ENCODE results near the gene UBE2R2. TPM values are rescaled to one million over a fixed set of nuclear protein-coding genes. Genes with fewer than 3 reads are reported as not detected.
"Not testable (repeated sequence)": the region's sequence is repeated elsewhere in the genome, so short reads cannot be mapped to it uniquely, and the experiment has no call there.

UBE2R2 gene
- polyA plus RNA-seq, 3 donors from 2014 or later = 13.9 to 21.9 (median 18.0) TPM

DNA sequence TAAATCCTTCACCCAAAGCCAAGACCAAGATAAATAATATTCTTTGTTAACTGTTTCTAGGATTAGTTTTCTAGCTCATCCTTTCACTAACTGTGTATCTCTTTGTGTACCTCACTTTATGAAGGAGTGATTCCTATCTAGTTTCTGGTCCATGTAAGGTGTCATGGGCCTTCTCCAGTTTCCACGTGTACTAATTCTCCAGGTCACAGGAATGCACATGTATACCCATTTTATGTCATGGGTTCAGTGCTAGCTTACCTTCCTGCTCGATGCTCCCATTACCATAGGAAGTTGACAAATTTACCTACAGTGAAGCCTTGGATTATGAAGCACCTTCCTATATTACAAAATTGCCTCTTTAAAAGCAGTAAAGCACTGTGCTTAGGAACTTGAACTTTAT is 27.5 kb upstream of the UBE2R2 start:
- not testable (repeated sequence) for H3K27ac Mint-ChIP-seq; DNase-seq; H3K9me3 Mint-ChIP-seq; H3K36me3 Mint-ChIP-seq; H3K4me1 Mint-ChIP-seq; H3K27me3 Mint-ChIP-seq (ENCODE audit: low read depth in 3 of 3); H3K4me3 Mint-ChIP-seq

DNA sequence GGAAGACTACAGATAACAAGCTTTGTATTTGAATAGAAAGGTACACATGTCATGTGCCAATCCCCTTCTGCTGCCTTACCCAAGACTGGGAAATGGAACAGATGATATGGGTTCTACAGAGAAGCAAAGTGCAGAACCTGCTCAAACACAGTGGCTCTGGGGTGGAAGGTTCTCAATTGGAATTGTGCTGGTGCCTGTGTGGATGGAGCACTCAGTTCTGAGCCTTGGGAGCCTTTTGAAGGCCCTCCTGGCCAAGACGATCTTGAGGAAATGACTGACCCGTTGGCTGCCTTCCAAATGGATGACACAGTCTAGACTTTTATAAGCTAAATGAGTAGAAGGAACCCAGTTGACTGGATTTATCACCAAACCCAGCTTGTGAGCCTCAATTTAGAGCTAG is 25.8 kb upstream of the UBE2R2 start:
- Mint-ChIP-seq H3K9me3 (no peaks in the 10 kb centered on the region), H3K27me3 (ENCODE audit: low read depth in 3 of 3) (peaks cover 2 to 6% (median 5%) of the 10 kb centered on the region in 3 donors), H3K4me3 (no peak overlapping the region), H3K4me1 (no peaks in the 10 kb centered on the region), H3K36me3 (no peaks in the 10 kb centered on the region), H3K27ac (no peak overlapping the region)
- DNase-seq = no peak

DNA sequence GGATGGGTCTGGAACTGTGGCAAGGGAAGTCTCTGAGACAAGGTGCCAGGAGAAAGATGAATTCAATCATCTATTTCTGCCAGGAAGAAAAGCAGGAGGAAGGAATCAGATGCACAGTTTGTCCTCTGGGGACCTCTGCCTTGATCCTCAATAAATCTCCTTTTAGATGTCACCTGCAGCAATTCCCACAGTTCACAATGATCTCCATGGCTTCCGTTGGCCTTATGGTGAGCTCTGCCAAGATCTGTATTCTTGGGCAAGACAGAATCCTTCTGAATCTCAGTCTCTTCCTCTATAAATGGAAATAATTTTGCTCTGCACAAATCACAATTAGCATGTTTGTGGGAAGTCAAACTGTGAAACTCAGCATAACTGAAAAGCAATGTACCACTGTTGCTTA is 23.5 kb upstream of the UBE2R2 start:
- not testable (repeated sequence) for H3K27ac Mint-ChIP-seq; DNase-seq; H3K4me3 Mint-ChIP-seq; H3K4me1 Mint-ChIP-seq; H3K36me3 Mint-ChIP-seq; H3K9me3 Mint-ChIP-seq; H3K27me3 Mint-ChIP-seq (ENCODE audit: low read depth in 3 of 3)

DNA sequence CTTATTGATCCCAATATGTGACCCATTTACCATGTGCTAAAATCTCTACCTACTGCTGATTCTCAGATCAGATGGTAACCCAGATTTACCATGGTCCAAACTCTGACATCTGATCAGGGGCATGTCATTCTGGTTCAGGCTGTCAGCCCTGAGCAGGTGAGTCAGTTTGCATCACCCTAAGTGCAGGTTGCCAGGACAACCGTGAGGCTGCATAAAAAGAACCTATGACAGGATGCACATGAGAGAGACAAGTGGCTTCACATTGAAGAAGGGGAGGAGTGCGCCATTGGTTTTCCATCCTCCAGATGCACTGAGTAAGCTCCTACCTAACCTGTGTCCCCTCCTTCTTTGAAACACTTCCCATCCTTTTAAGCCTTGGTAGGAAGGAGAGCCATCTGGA is 22.4 kb upstream of the UBE2R2 start:
- DNase-seq = no peak
- no peaks in the 10 kb centered on the region for H3K9me3 Mint-ChIP-seq
- H3K4me3 Mint-ChIP-seq = no peak overlapping the region
- no peaks in the 10 kb centered on the region for H3K36me3 Mint-ChIP-seq
- H3K27ac Mint-ChIP-seq = no peak overlapping the region
- H3K4me1 Mint-ChIP-seq = no peaks in the 10 kb centered on the region
- peaks cover 4 to 7% (median 4%) of the 10 kb centered on the region in 3 donors for H3K27me3 Mint-ChIP-seq (ENCODE audit: low read depth in 3 of 3)

DNA sequence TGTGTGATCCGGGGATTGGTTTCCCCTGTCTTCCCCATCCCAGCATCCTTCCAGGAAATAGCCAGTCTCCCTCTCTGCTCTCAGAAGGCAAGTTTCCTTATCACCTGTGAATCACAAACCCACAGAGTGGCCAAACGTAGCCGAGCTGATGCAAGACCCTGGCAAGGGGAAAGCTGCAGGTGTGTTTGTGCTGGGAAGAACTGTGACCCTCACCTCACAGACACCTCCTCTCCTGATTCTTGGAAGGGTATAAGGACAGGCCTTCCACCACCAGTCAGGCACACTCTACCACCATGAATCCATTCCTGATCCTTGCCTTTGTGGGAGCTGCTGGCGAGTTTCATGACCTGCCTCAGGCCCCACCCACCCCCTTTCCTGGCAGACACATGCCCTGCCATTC is 21.7 kb upstream of the UBE2R2 start, which contains the start of gene PRSS3:
PRSS3 (plus strand) TSS at position 281 of the 400 bp plus-strand sequence; CDS start at position 294, 13 bp downstream.
- no peaks in the 10 kb centered on the region for H3K9me3 Mint-ChIP-seq
- no peaks in the 10 kb centered on the region for H3K36me3 Mint-ChIP-seq
- no peaks in the 10 kb centered on the region for H3K4me1 Mint-ChIP-seq
- no peak within 1 kb of the TSS for H3K4me3 Mint-ChIP-seq
- peaks cover 4 to 7% (median 4%) of the 10 kb centered on the region in 3 donors for H3K27me3 Mint-ChIP-seq (ENCODE audit: low read depth in 3 of 3)
- no peak for DNase-seq
- H3K27ac Mint-ChIP-seq = no peak within 1 kb of the TSS

DNA sequence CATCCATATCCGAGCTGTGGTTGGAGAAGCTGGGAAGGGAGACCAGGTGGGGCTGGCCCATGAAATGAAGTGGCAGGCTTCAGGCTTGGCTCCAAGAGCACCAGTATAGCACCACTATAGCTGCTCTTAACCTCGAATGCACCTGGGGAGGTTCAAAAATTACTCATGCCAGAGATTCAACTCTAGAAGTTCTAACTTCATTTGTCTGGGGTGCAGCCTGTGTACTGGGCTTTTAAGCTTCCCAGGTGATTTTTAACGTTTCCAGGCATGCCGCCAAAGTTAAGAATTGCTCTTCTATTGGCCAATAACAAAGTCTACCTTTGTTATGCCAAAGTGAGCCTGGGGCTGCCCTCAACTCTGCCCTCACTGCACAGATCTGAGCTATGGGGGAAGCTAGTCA is 21.1 kb upstream of the UBE2R2 start:
- Mint-ChIP-seq H3K4me1 (no peaks in the 10 kb centered on the region), H3K27me3 (ENCODE audit: low read depth in 3 of 3) (peaks cover 4 to 7% (median 4%) of the 10 kb centered on the region in 3 donors), H3K4me3 (no peak overlapping the region), H3K36me3 (no peaks in the 10 kb centered on the region), H3K27ac (no peak overlapping the region), H3K9me3 (no peaks in the 10 kb centered on the region)
- no peak for DNase-seq

DNA sequence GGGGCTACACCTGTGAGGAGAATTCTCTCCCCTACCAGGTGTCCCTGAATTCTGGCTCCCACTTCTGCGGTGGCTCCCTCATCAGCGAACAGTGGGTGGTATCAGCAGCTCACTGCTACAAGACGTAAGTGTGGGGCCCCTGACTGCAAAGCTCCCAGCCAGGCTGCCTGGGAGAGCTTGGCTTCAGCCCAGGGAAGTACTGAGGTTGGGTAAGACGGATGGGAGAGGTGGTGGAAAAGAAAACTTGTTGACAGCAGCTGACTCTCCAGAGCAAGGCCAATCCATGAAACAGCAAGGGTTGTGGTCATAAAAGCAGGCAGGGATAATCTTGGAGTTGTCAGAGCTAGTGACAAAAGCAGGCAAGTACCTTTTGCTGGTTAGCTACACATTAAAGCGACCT is 20.3 kb upstream of the UBE2R2 start:
- H3K27ac Mint-ChIP-seq; H3K9me3 Mint-ChIP-seq; H3K36me3 Mint-ChIP-seq; H3K4me1 Mint-ChIP-seq; DNase-seq; H3K4me3 Mint-ChIP-seq; H3K27me3 Mint-ChIP-seq (ENCODE audit: low read depth in 3 of 3): not testable (repeated sequence)

DNA sequence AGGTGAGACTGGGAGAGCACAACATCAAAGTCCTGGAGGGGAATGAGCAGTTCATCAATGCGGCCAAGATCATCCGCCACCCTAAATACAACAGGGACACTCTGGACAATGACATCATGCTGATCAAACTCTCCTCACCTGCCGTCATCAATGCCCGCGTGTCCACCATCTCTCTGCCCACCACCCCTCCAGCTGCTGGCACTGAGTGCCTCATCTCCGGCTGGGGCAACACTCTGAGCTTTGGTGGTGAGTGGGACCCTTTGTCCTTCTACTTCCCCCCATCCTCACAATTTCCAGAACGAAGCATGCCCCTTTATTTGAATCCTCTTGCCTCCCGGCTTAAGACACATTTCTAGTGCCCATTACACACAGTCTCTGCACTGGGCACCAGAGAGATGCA is 19.1 kb upstream of the UBE2R2 start:
- peaks cover 4 to 7% (median 4%) of the 10 kb centered on the region in 3 donors for H3K27me3 Mint-ChIP-seq (ENCODE audit: low read depth in 3 of 3)
- H3K36me3 Mint-ChIP-seq = no peaks in the 10 kb centered on the region
- H3K27ac Mint-ChIP-seq = no peak overlapping the region
- no peaks in the 10 kb centered on the region for H3K4me1 Mint-ChIP-seq
- H3K4me3 Mint-ChIP-seq = no peak overlapping the region
- H3K9me3 Mint-ChIP-seq = no peaks in the 10 kb centered on the region
- DNase-seq = no peak

DNA sequence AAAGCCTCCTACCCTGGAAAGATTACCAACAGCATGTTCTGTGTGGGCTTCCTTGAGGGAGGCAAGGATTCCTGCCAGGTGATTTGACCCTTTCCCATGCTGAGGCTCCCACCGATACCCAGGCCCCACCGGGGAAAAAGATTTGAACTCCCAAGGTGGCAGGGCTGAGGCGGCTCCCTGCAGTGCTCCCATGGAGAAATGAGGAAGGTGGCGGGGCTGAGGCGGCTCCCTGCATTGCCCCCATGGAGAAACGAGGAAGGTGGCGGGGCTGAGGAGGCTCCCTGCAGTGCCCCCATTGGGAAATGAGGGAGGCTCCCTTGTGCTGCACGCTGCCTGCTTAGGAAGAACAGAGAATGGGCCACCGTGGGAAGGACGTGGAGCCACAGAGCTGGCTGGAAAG is 18.4 kb upstream of the UBE2R2 start:
- Mint-ChIP-seq H3K9me3 (no peaks in the 10 kb centered on the region), H3K4me1 (no peaks in the 10 kb centered on the region), H3K27me3 (ENCODE audit: low read depth in 3 of 3) (peaks cover 4 to 7% (median 6%) of the 10 kb centered on the region in 3 donors), H3K36me3 (no peaks in the 10 kb centered on the region), H3K27ac (no peak overlapping the region), H3K4me3 (no peak overlapping the region)
- DNase-seq = no peak

DNA sequence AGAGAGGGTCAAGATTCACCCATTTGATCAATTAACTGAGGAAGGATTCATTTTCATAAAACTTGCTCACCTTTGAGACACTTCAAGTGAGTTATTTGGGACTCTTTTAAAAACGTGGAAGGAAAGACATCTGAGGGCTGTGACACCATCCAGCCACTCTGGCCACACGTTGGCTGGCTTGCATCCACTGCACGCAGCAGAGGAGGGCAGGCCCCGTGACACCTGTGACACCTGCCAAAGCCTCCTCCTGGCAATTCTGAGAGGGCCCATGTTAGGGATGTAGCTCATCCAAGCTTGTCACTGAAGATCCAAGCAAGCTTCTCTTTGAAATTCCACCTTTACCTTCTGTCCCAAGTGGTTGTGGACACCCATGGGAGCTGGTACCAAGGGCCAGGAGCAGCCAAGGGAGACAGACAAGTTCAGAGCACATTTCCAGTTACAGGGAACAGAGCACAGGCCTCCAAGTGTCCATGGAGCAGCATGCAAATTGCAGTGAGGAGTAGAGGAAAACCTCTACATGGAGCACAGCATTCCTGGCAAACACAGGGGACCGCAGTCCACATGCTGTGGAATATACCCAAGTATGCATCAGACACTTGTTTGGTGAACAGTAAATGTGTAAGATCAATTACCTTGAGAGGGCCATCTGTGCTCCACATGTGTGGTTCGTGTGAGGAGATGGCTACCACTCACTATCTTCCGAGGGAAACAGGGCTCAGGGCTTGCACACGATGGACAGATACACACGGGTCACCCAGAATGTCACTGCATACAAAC is 16.8 kb upstream of the UBE2R2 start:
- no peaks in the 10 kb centered on the region for H3K4me1 Mint-ChIP-seq
- DNase-seq = no peak
- H3K4me3 Mint-ChIP-seq = no peak overlapping the region
- H3K9me3 Mint-ChIP-seq = no peaks in the 10 kb centered on the region
- H3K27ac Mint-ChIP-seq = no peak overlapping the region
- peaks cover 1 to 10% (median 6%) of the 10 kb centered on the region in 3 donors for H3K27me3 Mint-ChIP-seq (ENCODE audit: low read depth in 3 of 3)
- no peaks in the 10 kb centered on the region for H3K36me3 Mint-ChIP-seq

DNA sequence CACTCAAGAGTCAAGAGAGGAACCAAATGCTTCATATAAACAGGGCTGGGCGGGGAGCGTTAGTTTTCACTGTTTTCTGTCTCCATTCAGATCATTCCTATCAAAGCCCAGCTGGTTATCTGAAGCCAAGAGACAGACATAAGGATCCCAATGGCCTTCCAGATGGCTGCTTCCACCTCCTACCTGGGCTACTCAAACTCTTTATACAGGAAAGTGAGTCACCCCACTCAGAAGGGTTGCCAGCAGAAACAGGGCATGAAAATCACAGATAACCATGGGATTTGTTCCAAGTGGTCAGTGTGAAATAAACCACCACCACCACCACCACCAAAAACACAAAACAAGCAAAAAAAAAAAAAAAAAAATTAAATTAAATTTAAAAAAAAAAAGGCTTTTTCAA is 16.1 kb upstream of the UBE2R2 start:
- Mint-ChIP-seq H3K36me3 (no peaks in the 10 kb centered on the region), H3K4me3 (no peak overlapping the region), H3K27ac (no peak overlapping the region), H3K27me3 (ENCODE audit: low read depth in 3 of 3) (peaks cover 1 to 10% (median 6%) of the 10 kb centered on the region in 3 donors), H3K4me1 (no peaks in the 10 kb centered on the region), H3K9me3 (no peaks in the 10 kb centered on the region)
- DNase-seq = no peak

DNA sequence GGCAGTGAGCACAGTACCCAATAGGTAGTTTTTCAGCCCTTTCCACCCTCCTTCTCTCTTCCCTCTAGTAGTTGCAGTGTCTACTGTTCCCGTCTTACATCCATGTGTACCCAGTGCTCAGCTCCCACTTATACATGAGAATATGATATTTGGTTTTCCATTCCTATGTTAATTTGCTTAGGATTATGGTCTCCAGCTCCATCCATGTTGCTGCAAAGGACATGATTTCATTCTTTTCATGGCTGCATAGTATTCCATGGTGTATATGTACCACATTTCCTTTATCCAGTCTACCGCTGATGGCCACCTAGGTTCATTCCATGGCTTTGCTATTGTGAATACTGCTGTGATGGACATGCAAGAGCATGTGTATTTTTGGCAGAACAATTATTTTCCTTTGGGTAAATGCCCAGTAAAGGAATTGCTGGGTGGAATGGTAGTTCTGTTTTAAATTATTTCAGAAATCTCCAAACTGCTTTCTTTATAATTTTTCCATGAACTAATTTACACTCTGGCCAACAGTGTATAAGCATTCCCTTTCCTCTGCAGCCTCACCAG is 14.9 kb upstream of the UBE2R2 start:
- not testable (repeated sequence) for H3K4me3 Mint-ChIP-seq, H3K9me3 Mint-ChIP-seq, H3K27ac Mint-ChIP-seq, H3K36me3 Mint-ChIP-seq, H3K4me1 Mint-ChIP-seq, DNase-seq
- peaks cover 0 to 10% (median 6%) of the 10 kb centered on the region in 3 donors for H3K27me3 Mint-ChIP-seq (ENCODE audit: low read depth in 3 of 3)

DNA sequence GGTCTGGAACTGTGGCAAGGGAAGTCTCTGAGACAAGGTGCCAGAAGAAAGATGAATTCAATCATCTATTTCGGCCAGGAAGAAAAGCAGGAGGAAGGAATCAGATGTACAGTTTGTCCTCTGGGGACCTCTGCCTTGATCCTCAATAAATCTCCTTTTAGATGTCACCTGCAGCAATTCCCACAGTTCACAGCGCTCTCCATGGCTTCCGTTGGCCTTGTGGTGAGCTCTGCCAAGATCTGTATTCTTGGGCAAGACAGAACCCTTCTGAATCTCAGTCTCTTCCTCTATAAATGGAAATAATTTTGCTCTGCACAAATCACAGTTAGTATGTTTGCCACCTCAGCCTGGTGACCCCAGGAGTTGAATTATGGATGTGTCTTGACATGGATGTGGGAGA is 12.8 kb upstream of the UBE2R2 start:
- H3K27ac Mint-ChIP-seq, H3K9me3 Mint-ChIP-seq, H3K4me1 Mint-ChIP-seq: not testable (repeated sequence)

DNA sequence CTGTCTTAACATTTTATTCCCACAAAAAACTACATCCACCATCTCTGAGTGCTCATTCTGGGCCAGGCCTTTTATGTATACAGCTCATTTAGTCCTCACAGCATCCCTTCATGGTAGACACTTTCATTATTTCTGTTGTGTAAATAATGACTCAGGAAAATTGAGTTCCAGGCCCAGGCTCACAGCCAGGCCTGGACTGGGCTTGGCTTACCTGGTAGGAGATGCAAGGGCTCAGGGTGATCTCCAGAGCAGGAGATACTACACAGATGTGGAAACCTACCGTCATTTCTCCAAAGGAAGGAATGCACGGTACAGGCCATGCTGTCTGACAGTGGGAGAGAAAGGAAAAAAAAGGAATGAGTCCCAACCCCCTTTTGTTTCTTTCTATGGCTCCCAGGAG is 9.8 kb upstream of the UBE2R2 start:
- not testable (repeated sequence) for H3K9me3 Mint-ChIP-seq; H3K27ac Mint-ChIP-seq; DNase-seq; H3K4me1 Mint-ChIP-seq; H3K27me3 Mint-ChIP-seq (ENCODE audit: low read depth in 3 of 3); H3K4me3 Mint-ChIP-seq; H3K36me3 Mint-ChIP-seq

More for the DNA sequence above, 12.8 kb upstream of the UBE2R2 start:
- H3K4me3 Mint-ChIP-seq; H3K27me3 Mint-ChIP-seq (ENCODE audit: low read depth in 3 of 3); H3K36me3 Mint-ChIP-seq; DNase-seq: not testable (repeated sequence)

DNA sequence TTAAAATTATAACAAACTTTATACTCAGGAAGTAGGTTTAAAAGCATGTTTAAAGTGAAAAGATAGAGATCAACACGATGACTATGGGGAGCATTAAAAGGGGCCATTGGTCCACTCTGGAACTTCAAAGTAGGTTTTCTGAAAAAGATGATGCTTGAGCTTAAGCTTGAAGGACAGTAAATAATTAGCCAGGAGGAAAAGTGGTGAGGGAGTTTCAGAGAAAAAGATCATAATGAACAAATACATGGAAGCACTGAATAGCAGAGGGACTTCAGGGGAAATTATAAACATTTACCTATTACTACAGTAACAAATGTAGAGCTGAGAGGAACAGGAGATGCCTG is 8.0 kb upstream of the UBE2R2 start:
- H3K9me3 Mint-ChIP-seq; H3K36me3 Mint-ChIP-seq; H3K27me3 Mint-ChIP-seq (ENCODE audit: low read depth in 3 of 3); H3K4me1 Mint-ChIP-seq; H3K4me3 Mint-ChIP-seq; DNase-seq; H3K27ac Mint-ChIP-seq: not testable (repeated sequence)

All from immature natural killer cell (primary cell).